Stomach (tissue), 4 donors: ENCODE measurements around the gene YPEL3.

Experiments used
- CTCF ChIP-seq, 7 experiments: fragments of 450-650 bp in 4 of 7; fragments of 200-600 bp in 3 of 7; sonication (generic) in 3 of 7; IDR thresholded peaks; one replicate each; pipeline ENCODE4 v1.5.1; 2016 to 2019; ENCODE audit warnings: antibody characterized with exemption in 7 of 7, control low read depth in 2 of 7, mild to moderate bottlenecking in 1 of 7
- POLR2A ChIP-seq, 4 donors: fragments of 450-650 bp; IDR thresholded peaks; one replicate each; pipeline ENCODE4 v1.6.1; 2016; ENCODE audit warnings: antibody characterized with exemption in 4 of 4, control low read depth in 2 of 4, mild to moderate bottlenecking in 1 of 4, moderate library complexity in 1 of 4
- POLR2AphosphoS5 ChIP-seq, 3 donors: sonication (generic); formaldehyde crosslinking; IDR thresholded peaks; one replicate each; pipeline ENCODE4 v1.6.1; 2016; ENCODE audit warnings: antibody characterized with exemption in 3 of 3

- TF ChIP-seq CTCF (IDR thresholded peaks at IDR 0.05), result no peak
- no peak for TF ChIP-seq POLR2A (IDR thresholded peaks at IDR 0.05)
- no peak for TF ChIP-seq POLR2AphosphoS5 (IDR thresholded peaks at IDR 0.05)
These were observed 16.5 kb downstream of the YPEL3 start for GRCh38 chr16:30079480-30079879.
